ENCODE measurements around the gene PDE1A.

- no peak for TF ChIP-seq CTCF (conservative IDR thresholded peaks at IDR 0.05; ENCODE audit: low read length)
- no peak for TF ChIP-seq EZH2phosphoT487 (IDR thresholded peaks at IDR 0.05; ENCODE audit: borderline replicate concordance, low read depth, low read length)
Observed at GRCh38 chr2:182416861-182417260, 10.0 kb downstream of the PDE1A start.
